GM06990 (cell line): ENCODE results near the gene DOCK1.
"Not testable (repeated sequence)": the region's sequence is repeated elsewhere in the genome, so short reads cannot be mapped to it uniquely, and the experiment has no call there.

ENCODE experiments used
- DNase-seq: peaks from one replicate; pipeline ENCODE4 v3.0.0-alpha.2; 2011; ENCODE audit not compliant: insufficient read length; ENCODE audit errors: extremely low read depth
- H3K27me3 ChIP-seq: replicated peaks from 2 replicates; pipeline ENCODE4 v1.6.0; 2011; ENCODE audit warnings: low read length; ENCODE audit not compliant: control insufficient read depth, insufficient read depth
- H3K36me3 ChIP-seq: 2 replicates; pipeline ENCODE4 v1.5.1; 2011; ENCODE audit warnings: low read length; ENCODE audit not compliant: control insufficient read depth, insufficient read depth
- H3K4me3 ChIP-seq: replicated peaks from 2 replicates; pipeline ENCODE4 v1.5.1; 2011; ENCODE audit warnings: low read depth, mild to moderate bottlenecking, control low read depth, low read length
- CTCF ChIP-seq: IDR thresholded peaks from 2 replicates; pipeline ENCODE4 v1.5.1; 2011; ENCODE audit warnings: low read length, control low read depth, mild to moderate bottlenecking, inconsistent platforms; ENCODE audit not compliant: insufficient read depth, poor library complexity, severe bottlenecking

Gene DOCK1

GRCh38 chr10:126898460-126898859 is 6.8 kb upstream of the DOCK1 start:
- no peaks in the 10 kb centered on the region for H3K27me3 ChIP-seq
- H3K4me3 ChIP-seq = no peak overlapping the region
- no peak for DNase-seq
- TF ChIP-seq CTCF = no peak
- H3K36me3 ChIP-seq = no peaks in the 10 kb centered on the region

- not testable (repeated sequence) for H3K27me3 ChIP-seq, H3K4me3 ChIP-seq, H3K36me3 ChIP-seq, DNase-seq
Measured at GRCh38 chr10:126899529-126899928, 5.7 kb upstream of the DOCK1 start.

GRCh38 chr10:126902157-126902556 is 3.1 kb upstream of the DOCK1 start:
- no peak overlapping the region for H3K4me3 ChIP-seq
- DNase-seq = no peak
- H3K36me3 ChIP-seq = no peaks in the 10 kb centered on the region
- H3K27me3 ChIP-seq = no peaks in the 10 kb centered on the region
- TF ChIP-seq CTCF = no peak

GRCh38 chr10:126903656-126904360 is 1.4 kb upstream of the DOCK1 start:
- no peak for TF ChIP-seq CTCF
- DNase-seq = no peak
- Histone ChIP-seq H3K36me3 (no peaks in the 10 kb centered on the region), H3K4me3 (no peak overlapping the region), H3K27me3 (no peaks in the 10 kb centered on the region)

GRCh38 chr10:126904516-126904817 is 761 bp upstream of the DOCK1 start:
- H3K4me3 ChIP-seq = no peak overlapping the region
- no peak for TF ChIP-seq CTCF

GRCh38 chr10:126905776-126906703 is 812 bp downstream of the DOCK1 start:
- no peak for DNase-seq
- no peak overlapping the region for H3K4me3 ChIP-seq
- H3K36me3 ChIP-seq = no peaks in the 10 kb centered on the region
- H3K27me3 ChIP-seq = no peaks in the 10 kb centered on the region
- TF ChIP-seq CTCF = no peak

More at GRCh38 chr10:126904516-126904817, 761 bp upstream of the DOCK1 start:
- H3K36me3 ChIP-seq = no peaks in the 10 kb centered on the region
- no peak for DNase-seq
- no peaks in the 10 kb centered on the region for H3K27me3 ChIP-seq
